Dendritic cell treated with granulocyte-macrophage colony-stimulating factor and Interleukin-4, amounts not matched to agents 40 ng/mL and 50 ng/mL, for 4 days (primary cell): ENCODE data around the gene CEMIP2.
"Not testable (repeated sequence)": the region's sequence is repeated elsewhere in the genome, so short reads cannot be mapped to it uniquely, and the experiment has no call there.

Experiments used
- H3K27ac Mint-ChIP-seq: one replicate; pipeline ENCODE4 v1.8.0; 2022; ENCODE audit warnings: mild to moderate bottlenecking, mixed read lengths
- H3K27me3 Mint-ChIP-seq: one replicate; pipeline ENCODE4 v1.8.0; 2022; ENCODE audit warnings: mild to moderate bottlenecking, mixed read lengths
- H3K36me3 Mint-ChIP-seq: one replicate; pipeline ENCODE4 v1.8.0; 2022; ENCODE audit warnings: low read depth, mixed read lengths
- H3K4me1 Mint-ChIP-seq: one replicate; pipeline ENCODE4 v1.8.0; 2022; ENCODE audit warnings: low read depth, mixed read lengths
- H3K4me3 Mint-ChIP-seq: one replicate; pipeline ENCODE4 v1.8.0; 2022; ENCODE audit warnings: mild to moderate bottlenecking, moderate library complexity, mixed read lengths
- H3K9me3 Mint-ChIP-seq: one replicate; pipeline ENCODE4 v1.8.0; 2022; ENCODE audit warnings: mixed read lengths
- intact Hi-C: fragments of 100-400 bp; cut with micrococcal nuclease; formaldehyde crosslinking; loops from one replicate; pipeline ENCODE4 v1.15.0; 2022

Gene CEMIP2

GRCh38 chr9:71697882-71698281 lies 70.4 kb downstream of the CEMIP2 start:
- Mint-ChIP-seq H3K4me3 (no peak overlapping the region), H3K36me3 (peaks cover 80% of the 10 kb centered on the region), H3K27ac (no peak overlapping the region), H3K9me3 (no peaks in the 10 kb centered on the region), H3K4me1 (peaks cover 6% of the 10 kb centered on the region), H3K27me3 (no peaks in the 10 kb centered on the region)
- intact Hi-C loops, result no loop called here

GRCh38 chr9:71694332-71694731 lies 74.0 kb downstream of the CEMIP2 start:
- no peaks in the 10 kb centered on the region for H3K27me3 Mint-ChIP-seq
- H3K4me3 Mint-ChIP-seq, result no peak overlapping the region
- no peak overlapping the region for H3K27ac Mint-ChIP-seq
- peaks cover 78% of the 10 kb centered on the region for H3K36me3 Mint-ChIP-seq
- intact Hi-C loops, result no loop called here
- peaks cover 31% of the 10 kb centered on the region for H3K4me1 Mint-ChIP-seq
- no peaks in the 10 kb centered on the region for H3K9me3 Mint-ChIP-seq

- no peak overlapping the region for H3K27ac Mint-ChIP-seq
- no peak overlapping the region for H3K4me3 Mint-ChIP-seq
- H3K36me3 Mint-ChIP-seq, result peaks cover 78% of the 10 kb centered on the region
- H3K4me1 Mint-ChIP-seq, result peaks cover 31% of the 10 kb centered on the region
- no peaks in the 10 kb centered on the region for H3K27me3 Mint-ChIP-seq
- no peaks in the 10 kb centered on the region for H3K9me3 Mint-ChIP-seq
- intact Hi-C loops, result no loop called here
Observed at GRCh38 chr9:71693607-71694006, 74.7 kb downstream of the CEMIP2 start.

- intact Hi-C loops, result no loop called here
- peak overlapping the region; percentile 71 for H3K27ac Mint-ChIP-seq
- peaks cover 74% of the 10 kb centered on the region for H3K36me3 Mint-ChIP-seq
Observed at GRCh38 chr9:71692337-71692736, 76.0 kb downstream of the CEMIP2 start.

GRCh38 chr9:71691576-71691975 lies 76.7 kb downstream of the CEMIP2 start:
- peaks cover 66% of the 10 kb centered on the region for H3K36me3 Mint-ChIP-seq
- H3K4me1 Mint-ChIP-seq, result peaks cover 31% of the 10 kb centered on the region
- intact Hi-C loops, H3K27ac Mint-ChIP-seq, H3K4me3 Mint-ChIP-seq, H3K9me3 Mint-ChIP-seq, H3K27me3 Mint-ChIP-seq: not testable (repeated sequence)

More at GRCh38 chr9:71692337-71692736, 76.0 kb downstream of the CEMIP2 start:
- no peak overlapping the region for H3K4me3 Mint-ChIP-seq
- peaks cover 31% of the 10 kb centered on the region for H3K4me1 Mint-ChIP-seq
- H3K9me3 Mint-ChIP-seq, result no peaks in the 10 kb centered on the region
- H3K27me3 Mint-ChIP-seq, result no peaks in the 10 kb centered on the region

GRCh38 chr9:71690689-71691435 lies 77.5 kb downstream of the CEMIP2 start:
- Mint-ChIP-seq H3K27ac (peak overlapping the region; percentile 65), H3K36me3 (peaks cover 64% of the 10 kb centered on the region), H3K27me3 (no peaks in the 10 kb centered on the region), H3K4me1 (peaks cover 35% of the 10 kb centered on the region), H3K4me3 (no peak overlapping the region), H3K9me3 (no peaks in the 10 kb centered on the region)
- intact Hi-C loops, result no loop called here

GRCh38 chr9:71690063-71690688 lies 78.1 kb downstream of the CEMIP2 start:
- no peak overlapping the region for H3K4me3 Mint-ChIP-seq
- no peaks in the 10 kb centered on the region for H3K27me3 Mint-ChIP-seq
- no peaks in the 10 kb centered on the region for H3K9me3 Mint-ChIP-seq
- peaks cover 68% of the 10 kb centered on the region for H3K36me3 Mint-ChIP-seq
- intact Hi-C loops, result no loop called here
- peaks cover 40% of the 10 kb centered on the region for H3K4me1 Mint-ChIP-seq
- H3K27ac Mint-ChIP-seq, result peak overlapping the region; percentile 65

GRCh38 chr9:71687676-71688075 lies 80.6 kb downstream of the CEMIP2 start:
- H3K27ac Mint-ChIP-seq, result no peak overlapping the region
- no peaks in the 10 kb centered on the region for H3K27me3 Mint-ChIP-seq
- no peak overlapping the region for H3K4me3 Mint-ChIP-seq
- intact Hi-C loops, result no loop called here
- H3K36me3 Mint-ChIP-seq, result peaks cover 61% of the 10 kb centered on the region
- H3K4me1 Mint-ChIP-seq, result peaks cover 49% of the 10 kb centered on the region
- H3K9me3 Mint-ChIP-seq, result no peaks in the 10 kb centered on the region

- intact Hi-C loops, result loop anchor here (2.0 kb wide), 1 partner anchor 83 kb away; the partner anchor contains the start of gene CEMIP2
- H3K4me1 Mint-ChIP-seq, result peaks cover 46% of the 10 kb centered on the region
- H3K9me3 Mint-ChIP-seq, result no peaks in the 10 kb centered on the region
- no peak overlapping the region for H3K27ac Mint-ChIP-seq
- H3K4me3 Mint-ChIP-seq, result no peak overlapping the region
- no peaks in the 10 kb centered on the region for H3K27me3 Mint-ChIP-seq
- H3K36me3 Mint-ChIP-seq, result peaks cover 54% of the 10 kb centered on the region
Observed at GRCh38 chr9:71685988-71686387, 82.3 kb downstream of the CEMIP2 start.

GRCh38 chr9:71685394-71685793 lies 82.9 kb downstream of the CEMIP2 start:
- peaks cover 50% of the 10 kb centered on the region for H3K36me3 Mint-ChIP-seq
- H3K4me1 Mint-ChIP-seq, result peaks cover 42% of the 10 kb centered on the region
- H3K4me3 Mint-ChIP-seq, result no peak overlapping the region
- intact Hi-C loops, result loop anchor here (2.0 kb wide), 1 partner anchor 83 kb away; the partner anchor contains the start of gene CEMIP2
- no peaks in the 10 kb centered on the region for H3K9me3 Mint-ChIP-seq
- no peaks in the 10 kb centered on the region for H3K27me3 Mint-ChIP-seq
- H3K27ac Mint-ChIP-seq, result peak overlapping the region; percentile 32

GRCh38 chr9:71684566-71684965 lies 83.7 kb downstream of the CEMIP2 start:
- peaks cover 3% of the 10 kb centered on the region for H3K27me3 Mint-ChIP-seq
- no peaks in the 10 kb centered on the region for H3K9me3 Mint-ChIP-seq
- peak overlapping the region; percentile 68 for H3K27ac Mint-ChIP-seq
- peaks cover 44% of the 10 kb centered on the region for H3K4me1 Mint-ChIP-seq
- H3K36me3 Mint-ChIP-seq, result peaks cover 45% of the 10 kb centered on the region
- no peak overlapping the region for H3K4me3 Mint-ChIP-seq
- intact Hi-C loops, result loop anchor here (2.0 to 5.0 kb wide), 3 partner anchors 33 to 84 kb away; partner anchors contain the start of gene CEMIP2

- Mint-ChIP-seq H3K4me1 (peaks cover 51% of the 10 kb centered on the region), H3K9me3 (no peaks in the 10 kb centered on the region), H3K27me3 (peaks cover 3% of the 10 kb centered on the region), H3K36me3 (peaks cover 39% of the 10 kb centered on the region), H3K4me3 (no peak overlapping the region), H3K27ac (peak overlapping the region; percentile 68)
- intact Hi-C loops, result loop anchor here (2.0 to 5.0 kb wide), 3 partner anchors 34 to 85 kb away; partner anchors contain the start of gene CEMIP2
Observed at GRCh38 chr9:71683598-71684235, 84.6 kb downstream of the CEMIP2 start.

- H3K4me3 Mint-ChIP-seq, result no peak overlapping the region
- H3K4me1 Mint-ChIP-seq, result peaks cover 68% of the 10 kb centered on the region
- peaks cover 3% of the 10 kb centered on the region for H3K27me3 Mint-ChIP-seq
- intact Hi-C loops, result loop anchor here (5.0 kb wide), 2 partner anchors 36 to 39 kb away; no protein-coding TSS in a partner anchor
- peak overlapping the region; percentile 60 for H3K27ac Mint-ChIP-seq
- no peaks in the 10 kb centered on the region for H3K9me3 Mint-ChIP-seq
- H3K36me3 Mint-ChIP-seq, result peaks cover 29% of the 10 kb centered on the region
Observed at GRCh38 chr9:71681708-71682272, 86.5 kb downstream of the CEMIP2 start.
